HG03342 (cell line): Measurements from ENCODE around the gene TREML2.
"Not testable (repeated sequence)": the region's sequence is repeated elsewhere in the genome, so short reads cannot be mapped to it uniquely, and the experiment has no call there.

Experiments used
- ATAC-seq: cut with Tn5 transposase; IDR thresholded peaks from one replicate; pipeline ENCODE4 v1.9.1; 2021; ENCODE audit warnings: mild to moderate bottlenecking, moderate library complexity; ENCODE audit not compliant: unreplicated experiment

Gene TREML2, protein sequence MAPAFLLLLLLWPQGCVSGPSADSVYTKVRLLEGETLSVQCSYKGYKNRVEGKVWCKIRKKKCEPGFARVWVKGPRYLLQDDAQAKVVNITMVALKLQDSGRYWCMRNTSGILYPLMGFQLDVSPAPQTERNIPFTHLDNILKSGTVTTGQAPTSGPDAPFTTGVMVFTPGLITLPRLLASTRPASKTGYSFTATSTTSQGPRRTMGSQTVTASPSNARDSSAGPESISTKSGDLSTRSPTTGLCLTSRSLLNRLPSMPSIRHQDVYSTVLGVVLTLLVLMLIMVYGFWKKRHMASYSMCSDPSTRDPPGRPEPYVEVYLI

DNA sequence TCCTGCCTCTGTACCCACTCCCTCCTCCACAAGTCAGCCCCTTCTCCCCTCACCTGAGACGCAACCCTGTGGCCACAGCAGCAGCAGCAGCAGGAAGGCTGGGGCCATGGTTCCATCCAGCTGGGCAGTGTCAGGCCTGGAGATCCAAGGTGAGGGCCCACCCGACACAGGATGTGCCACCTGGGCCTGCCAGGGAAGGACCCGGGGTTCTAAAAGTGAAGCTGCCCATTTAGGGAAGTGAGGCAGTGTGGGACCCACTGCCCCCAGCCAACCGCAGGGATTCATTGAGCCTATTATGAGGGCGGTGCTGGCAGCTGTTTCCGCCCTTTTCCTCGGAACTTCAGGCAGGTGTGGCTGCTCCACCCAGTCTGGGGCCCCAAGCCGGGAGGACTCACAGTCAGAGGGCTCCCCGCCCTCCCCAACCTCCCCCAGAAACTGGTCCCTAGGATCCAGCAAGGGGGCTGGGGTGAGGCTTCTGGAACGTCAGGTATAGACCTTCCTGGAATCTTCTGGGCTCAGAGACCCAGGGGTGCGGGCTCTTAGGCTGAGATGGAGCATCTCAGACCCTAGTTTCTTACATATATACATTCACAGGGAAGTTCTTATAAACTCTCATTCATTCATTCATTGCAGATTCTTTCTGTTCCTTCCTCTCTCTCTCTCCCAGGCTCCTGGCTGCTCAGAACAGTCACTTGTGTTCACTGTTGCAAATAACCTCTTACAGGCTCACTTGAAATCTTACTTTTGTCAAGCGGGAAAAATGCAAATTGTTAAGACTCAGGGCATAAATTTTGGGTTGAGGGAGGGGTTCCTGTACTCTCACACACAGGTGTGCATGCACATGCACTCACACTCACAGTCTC, at the start of gene TREML2:
TSS of gene TREML2 (minus strand) at position 249 of the 863 bp plus-strand sequence. CDS start at position 108, 141 bp downstream.
- no peak for ATAC-seq

DNA sequence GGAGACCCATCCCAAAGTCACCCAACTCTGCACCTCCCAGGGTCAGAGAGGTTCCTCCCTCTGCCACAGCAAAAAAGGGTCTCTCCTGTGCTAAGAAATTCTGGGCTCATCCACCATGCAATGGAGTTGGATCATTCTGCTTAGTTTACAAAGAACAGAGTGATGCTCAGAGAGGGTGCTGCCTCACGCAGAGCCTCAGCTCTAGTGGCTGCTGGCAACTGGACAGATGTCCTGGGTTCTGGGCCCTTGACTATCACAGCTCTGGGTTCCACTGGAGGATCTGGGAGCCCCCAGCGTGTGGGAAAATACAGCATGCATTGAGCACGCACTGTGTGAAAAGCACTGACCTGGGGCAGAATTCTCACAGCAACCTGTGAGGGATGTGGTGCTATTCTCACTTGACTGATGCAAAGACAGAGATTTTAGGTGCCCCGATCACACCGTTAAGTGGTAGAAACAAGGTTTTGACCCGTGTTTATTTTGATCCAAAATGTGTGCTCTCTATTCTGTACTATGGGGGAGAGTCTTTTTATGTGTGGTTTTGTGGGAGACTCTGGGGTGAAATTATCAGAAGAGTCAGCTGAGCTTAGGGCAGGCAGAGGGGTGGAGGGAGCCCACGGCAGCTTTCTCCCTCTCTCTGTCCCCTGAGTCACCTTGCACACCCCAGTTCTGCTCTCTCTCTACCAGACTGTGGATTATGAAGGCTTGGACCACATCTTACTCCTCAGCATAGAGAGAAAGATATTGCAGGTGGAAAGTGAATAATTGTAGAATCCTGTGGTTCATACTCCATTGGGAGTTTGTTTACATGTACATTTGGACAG, 47.1 kb upstream of the TREML2 start:
- ATAC-seq = no peak

DNA sequence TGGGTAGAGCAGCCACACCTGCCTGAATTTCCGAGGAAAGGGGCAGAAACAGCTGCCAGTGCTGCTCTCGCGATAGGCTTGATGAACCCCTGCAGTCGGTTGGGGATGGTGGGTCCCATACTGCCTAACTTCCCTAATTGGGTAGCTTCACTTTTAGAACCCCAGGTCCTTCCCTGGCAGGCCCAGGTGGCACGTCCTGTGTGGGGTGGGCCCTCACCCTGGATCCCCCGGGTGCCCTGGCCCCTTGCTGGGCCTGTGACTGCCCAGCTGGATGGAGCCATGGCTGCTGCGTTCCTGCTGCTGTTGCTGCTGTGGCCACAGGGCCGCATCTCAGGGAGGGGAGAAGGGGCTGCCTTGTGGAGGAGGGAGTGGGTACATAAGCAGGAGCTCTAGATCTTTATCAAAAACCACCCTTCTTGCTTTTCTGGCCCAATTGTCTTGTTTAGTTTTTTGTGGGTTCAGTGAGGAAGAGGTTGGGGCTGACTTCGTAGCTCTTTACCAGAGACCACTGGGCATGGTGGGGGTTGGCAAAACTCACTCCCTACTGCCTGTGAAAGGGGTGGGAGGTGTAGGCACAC, 46.4 kb upstream of the TREML2 start:
- no peak for ATAC-seq

DNA sequence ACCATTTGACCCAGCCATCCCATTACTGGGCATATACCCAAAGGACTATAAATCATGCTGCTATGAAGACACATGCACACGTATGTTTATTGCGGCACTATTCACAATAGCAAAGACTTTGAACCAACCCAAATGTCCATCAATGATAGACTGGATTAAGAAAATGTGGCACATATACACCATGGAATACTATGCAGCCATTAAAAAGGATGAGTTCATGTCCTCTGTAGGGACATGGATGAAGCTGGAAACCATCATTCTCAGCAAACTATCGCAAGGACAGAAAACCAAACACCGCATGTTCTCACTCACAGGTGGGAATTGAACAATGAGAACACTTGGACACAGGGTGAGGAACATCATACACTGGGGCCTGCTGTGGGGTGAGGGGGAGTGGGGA, 45.6 kb upstream of the TREML2 start:
- ATAC-seq = not testable (repeated sequence)

DNA sequence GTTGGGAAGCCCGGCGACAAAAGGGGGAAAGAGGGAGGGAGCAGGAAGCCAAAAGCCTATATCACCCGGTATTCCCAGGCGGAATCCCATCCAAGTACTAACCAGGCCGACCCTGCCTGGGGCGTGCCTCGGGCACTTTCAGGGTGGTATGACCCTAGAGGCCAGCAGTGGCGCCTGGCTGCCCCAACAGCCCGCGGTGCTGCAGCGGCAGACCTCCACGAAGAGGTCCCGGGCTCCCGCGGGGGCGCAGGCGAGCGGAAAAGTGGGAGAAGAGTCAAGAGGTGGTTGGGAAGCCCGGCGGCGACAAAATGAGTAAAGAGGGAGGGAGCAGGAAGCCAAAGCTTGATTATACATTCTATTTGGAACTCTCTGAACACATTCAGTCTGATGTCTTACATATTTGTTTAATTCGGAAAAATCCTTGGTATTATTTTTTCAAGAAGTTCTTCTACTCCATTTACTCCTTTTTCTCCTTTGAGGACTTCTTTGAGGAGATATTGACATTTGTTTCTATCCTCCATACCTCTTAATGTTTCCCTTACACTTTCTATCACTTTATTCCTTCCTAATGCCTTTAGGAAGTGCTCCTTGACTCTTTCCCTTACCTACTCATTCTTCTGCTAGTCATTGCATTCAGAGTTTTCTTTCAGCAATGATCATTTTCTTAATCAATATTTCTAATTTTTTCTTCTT, 38.7 kb upstream of the TREML2 start:
- ATAC-seq = no peak

DNA sequence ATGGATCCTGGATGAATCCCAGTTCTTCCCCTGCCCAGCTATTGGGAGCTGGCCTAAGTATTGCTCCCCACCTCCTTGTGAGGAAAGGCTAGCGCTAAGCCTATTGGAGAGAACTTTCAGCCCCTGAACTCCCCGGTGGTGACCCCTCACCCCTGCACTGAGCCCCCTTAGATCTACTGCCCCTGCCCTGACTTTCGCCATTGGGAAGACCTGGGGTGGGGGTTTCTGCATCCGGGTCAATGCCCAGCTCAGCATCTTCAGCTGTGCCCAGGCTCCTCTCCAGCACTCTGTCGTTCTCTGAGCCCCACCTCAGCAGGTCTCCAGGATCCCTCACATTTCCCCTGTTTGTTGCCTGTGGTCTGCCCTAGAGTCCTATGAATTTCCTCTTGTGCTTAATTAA, 36.2 kb upstream of the TREML2 start:
- no peak for ATAC-seq

DNA sequence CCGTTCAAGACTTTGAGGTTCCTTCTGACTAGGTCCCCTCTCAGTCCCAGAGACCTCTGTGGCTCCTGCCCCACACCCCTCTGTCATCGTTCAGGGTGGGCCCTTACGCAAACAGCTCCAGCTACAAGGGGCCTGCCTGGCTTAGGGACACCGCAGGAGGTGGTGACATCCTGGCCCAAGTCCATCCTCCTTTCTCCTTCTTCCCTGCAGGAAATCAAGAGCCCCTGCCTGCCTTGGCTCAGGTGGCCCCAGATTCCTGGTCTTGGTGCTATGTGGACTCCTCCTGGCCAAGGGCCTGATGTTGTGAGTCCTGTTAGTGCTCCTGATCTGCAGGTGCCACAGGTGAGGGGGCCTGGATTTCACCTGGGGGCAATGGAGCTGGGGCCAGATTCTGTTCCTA, 35.3 kb upstream of the TREML2 start:
- no peak for ATAC-seq

DNA sequence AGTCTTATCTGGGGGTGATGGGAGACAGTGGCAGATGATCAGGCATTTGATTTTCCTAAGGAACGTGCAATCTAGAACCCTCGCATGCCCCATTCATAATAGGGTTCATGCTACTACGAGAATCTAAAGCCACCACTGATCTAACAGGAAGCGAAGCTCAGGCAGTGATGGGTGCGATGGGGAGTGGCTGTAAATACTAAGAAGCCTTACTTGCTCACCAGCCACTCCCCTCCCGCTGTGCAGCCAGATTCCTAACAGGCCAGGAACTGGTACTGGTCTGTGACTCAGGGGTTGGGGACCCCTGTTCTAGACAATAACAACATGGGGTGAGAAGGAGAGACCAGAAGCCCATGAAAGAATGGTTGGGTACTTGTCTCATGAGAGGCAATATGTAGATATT, 31.7 kb upstream of the TREML2 start:
- no peak for ATAC-seq

DNA sequence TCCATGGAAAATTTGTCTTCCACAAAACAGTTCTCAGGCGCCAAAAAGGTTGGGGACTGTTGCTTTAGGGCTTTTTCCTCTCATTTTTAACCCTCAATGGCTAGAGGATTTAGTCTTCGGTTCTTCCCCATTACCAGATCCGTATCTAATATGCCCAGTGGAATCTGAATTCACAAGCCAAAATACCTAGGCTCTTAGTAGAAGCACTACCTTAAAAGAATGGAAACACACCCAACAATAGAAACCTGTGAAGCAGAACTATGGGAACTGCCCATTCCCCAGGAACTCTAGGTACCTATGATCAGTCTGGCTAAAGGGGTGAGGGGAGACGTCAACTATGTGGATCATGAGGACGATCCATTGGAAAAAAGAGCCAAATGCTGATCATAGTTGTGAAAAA, 30.3 kb upstream of the TREML2 start:
- ATAC-seq = no peak

DNA sequence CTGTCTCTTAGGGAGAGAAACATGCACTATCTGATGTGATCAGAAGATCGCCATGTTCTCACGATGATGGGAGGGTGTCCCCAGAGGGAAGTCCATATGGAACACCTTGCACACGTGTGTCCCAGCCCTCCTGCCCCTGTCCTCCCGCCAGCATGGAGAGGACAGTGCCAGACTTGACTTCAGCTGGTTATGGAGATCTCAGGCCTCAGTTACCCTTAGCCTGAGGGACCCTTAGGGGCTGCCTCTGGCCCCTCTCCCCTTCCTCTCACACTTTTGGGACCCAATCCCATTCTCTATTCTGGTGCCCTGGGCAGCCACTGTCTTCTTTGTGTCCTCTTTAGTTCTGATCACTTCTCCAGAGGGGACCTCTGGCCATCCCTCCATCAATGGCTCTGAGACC, 28.8 kb upstream of the TREML2 start:
- ATAC-seq = no peak

DNA sequence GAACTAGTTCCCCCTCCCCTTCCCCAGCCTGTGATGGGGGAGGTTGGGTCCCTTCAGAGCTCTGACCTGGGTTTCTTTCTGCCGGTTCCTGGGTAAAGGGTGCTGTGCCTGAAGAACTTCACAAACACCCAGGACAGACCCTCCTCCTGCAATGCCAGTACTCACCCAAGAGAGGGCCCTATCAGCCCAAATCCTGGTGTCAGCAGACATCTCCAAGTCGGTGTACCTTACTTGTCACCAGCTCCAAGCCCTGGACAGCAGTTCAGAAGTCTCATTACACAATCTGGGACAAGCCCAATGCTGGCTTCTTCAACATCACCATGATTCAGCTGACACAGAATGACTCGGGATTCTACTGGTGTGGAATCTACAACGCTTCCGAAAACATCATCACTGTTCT, 27.7 kb upstream of the TREML2 start:
- ATAC-seq = no peak

DNA sequence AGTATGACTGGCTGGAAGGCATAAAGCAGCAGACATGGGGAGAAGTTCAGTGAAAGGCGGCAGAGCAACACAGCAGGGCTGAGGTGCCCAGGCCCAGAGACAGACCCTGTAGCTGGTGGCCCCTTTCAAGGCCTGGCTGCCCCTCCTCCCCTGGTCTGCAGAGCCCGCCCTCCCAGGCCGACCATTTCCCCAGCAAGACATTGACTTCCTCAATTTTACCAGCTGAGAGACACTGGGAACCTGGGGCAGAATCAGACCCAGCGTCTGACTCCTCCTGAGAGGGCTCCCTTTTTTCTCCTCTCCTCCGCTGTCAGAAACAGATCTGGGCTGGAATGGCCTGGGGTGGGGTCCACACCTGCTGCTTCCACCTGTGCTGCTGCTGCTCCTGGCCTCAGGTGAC, 27.1 kb upstream of the TREML2 start, which contains the start of gene TREML4:
TSS of gene TREML4 (plus strand) at position 254 of the 400 bp plus-strand sequence. CDS start at position 333, 79 bp downstream.
- no peak for ATAC-seq

DNA sequence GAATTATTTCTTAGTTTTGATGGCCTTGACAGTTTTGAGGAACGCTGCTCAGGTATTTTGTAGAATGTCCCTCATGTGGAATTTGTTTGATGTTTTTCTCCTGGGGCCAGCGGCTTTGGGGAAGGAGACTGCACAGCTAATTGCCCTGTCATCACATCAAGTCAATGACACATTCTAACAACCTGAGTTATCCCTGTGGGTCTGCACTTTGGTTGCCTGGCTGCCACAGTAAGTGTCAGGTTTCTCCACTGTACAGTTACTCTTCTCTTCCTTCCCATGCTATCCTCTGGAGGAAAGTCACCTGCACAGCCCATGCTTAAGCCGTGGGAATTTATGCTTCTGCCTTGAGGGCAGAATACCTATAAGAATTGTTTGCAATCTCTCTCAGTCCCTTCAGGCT, 25.8 kb upstream of the TREML2 start:
- ATAC-seq = no peak

DNA sequence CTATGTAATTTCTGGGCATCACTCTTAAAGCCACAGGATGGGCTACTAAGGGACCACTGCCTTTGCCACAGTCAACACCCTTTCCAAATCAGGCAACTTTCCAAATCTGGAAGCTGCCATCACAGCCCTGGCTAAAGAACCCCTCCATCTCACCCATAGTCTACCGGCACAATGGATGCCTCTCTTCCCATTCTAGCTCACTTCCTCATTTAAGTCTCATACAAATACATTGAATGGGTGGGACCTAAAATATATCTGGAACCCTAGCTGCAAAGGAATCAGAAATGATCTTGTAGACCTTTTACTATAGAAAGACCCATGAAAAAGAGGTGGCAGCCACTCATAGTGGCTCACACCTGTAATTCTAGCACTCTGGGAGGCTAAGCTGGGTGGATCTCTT, 23.9 kb upstream of the TREML2 start:
- no peak for ATAC-seq

DNA sequence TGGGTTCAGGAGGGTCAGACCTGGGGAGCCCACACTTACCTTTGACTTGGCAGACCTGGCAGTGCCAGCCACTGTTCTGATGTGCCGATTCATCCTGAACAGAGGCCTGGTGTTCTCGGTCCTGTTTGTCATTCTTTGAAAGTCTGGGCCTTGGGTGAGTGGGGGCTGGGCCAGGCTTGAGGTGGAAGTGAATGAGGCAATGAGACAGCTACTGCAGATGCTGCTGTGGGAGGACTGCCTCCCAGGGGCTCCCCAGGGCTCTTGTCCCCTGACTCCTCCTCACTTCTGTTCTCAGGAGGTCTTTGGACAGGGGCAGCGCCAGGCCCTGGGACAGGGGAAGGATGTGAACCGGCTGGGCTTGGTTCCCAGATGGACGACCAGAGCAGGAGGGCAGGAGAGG, 21.6 kb upstream of the TREML2 start:
- ATAC-seq = no peak

DNA sequence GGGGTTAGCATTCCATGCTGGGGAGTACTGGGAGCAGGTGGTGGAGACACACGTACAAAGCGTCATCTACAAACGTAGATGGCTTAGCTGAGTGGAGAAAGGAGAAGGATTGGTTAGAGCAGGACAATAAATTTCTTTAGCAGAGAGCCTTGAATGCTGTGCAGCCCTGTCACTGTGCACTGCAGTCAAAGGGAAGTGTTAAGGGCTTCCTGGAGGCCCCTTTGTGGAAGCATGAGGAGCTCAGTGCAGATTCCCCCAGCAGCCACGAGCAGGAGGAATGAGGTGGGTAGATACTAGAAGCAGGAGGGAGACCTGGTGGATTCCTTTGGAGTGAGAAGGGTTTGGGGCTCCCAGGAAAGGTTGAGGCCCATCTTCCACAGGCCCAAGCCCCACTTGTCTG, 21.1 kb upstream of the TREML2 start:
- no peak for ATAC-seq

DNA sequence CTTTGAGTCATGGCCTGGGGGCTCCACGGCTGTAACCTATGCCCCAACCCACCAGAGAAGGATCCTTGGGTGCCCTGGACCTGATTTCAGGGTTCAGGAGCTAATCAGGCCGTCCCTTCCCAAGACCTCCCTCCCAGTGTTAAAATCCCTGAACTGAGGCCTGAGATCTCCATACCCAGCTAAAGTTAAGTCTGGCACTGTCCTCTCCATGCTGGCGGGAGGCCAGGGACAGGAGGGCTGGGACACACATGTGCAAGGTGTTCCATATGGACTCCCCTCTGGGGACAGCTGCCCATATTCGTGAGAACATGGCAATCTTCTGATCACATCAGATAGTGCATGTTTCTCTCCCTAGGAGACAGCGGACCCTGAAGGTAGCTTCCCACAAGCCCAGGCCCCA, 15.7 kb upstream of the TREML2 start:
- no peak for ATAC-seq

DNA sequence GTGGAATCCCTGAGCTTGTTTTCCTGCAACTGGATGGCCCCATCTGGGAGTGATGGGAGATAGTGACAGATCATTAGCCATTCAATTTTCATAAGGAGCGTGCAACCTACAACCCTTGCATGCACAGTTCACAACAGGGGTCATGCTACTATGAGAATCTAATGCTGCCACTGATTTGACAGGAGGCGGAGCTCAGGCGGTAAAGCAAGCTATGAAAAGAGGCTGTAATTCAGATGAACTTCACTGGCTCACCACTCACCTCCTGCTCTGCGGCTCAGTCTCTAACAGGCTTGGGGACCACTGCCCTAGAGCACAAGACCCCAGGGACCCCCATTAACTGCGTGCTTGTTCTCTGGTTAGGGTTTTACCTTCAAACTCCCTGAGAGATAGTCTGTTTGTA, 14.8 kb upstream of the TREML2 start:
- ATAC-seq = no peak

DNA sequence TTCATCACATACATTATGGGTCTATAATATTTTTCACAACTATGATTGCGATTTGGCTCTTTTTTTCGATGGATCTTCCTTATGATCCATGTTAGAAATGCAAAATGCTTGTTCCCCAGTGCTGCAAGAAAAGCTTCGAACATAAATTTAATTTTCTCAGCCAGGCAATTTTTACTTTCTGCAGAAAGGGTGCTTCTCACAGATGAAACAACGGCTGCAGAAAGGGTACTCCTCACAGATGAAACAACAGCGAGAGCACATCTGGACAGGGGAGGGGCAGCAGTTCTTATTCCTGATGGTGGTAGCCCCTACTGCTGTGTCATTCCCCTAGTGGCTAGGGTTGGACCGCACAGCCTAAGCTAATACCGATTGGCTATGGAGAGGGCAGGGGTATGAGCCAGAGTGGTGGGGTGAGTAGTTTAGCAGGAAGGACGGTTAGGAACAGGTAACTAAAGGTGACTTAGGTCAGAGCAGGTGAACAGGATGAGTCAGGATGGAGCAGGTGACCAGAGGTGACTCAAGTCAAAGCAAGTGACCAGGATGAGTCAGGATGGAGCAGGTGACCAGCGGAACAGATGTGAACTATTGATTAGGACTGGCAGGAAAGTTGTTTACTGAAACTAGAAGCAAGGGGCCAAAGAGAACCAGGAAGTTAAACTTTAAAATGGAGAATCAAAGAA, 13.8 kb upstream of the TREML2 start:
- no peak for ATAC-seq
